ENCODE data around the gene DCDC2B. TPM values are rescaled to one million over a fixed set of nuclear protein-coding genes. Genes with fewer than 3 reads are reported as not detected.

Gene DCDC2B
- total RNA-seq, 1 donor from 2014 or later: not detected

- H3K27me3 ChIP-seq: no peaks in the 10 kb centered on the region
- intact Hi-C loops (cut with DNase I): no loop called here
- H3K9me3 ChIP-seq: no peaks in the 10 kb centered on the region
- TF ChIP-seq, protein P1, sequence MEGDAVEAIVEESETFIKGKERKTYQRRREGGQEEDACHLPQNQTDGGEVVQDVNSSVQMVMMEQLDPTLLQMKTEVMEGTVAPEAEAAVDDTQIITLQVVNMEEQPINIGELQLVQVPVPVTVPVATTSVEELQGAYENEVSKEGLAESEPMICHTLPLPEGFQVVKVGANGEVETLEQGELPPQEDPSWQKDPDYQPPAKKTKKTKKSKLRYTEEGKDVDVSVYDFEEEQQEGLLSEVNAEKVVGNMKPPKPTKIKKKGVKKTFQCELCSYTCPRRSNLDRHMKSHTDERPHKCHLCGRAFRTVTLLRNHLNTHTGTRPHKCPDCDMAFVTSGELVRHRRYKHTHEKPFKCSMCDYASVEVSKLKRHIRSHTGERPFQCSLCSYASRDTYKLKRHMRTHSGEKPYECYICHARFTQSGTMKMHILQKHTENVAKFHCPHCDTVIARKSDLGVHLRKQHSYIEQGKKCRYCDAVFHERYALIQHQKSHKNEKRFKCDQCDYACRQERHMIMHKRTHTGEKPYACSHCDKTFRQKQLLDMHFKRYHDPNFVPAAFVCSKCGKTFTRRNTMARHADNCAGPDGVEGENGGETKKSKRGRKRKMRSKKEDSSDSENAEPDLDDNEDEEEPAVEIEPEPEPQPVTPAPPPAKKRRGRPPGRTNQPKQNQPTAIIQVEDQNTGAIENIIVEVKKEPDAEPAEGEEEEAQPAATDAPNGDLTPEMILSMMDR (IDR thresholded peaks at IDR 0.05): no peak
- no peak for DNase-seq
- H3K27ac ChIP-seq: no peak overlapping the region
- no peaks in the 10 kb centered on the region for H3K4me1 ChIP-seq
- no peak for ATAC-seq
- peaks cover 31% of the 10 kb centered on the region for H3K36me3 ChIP-seq
- no peak overlapping the region for H3K4me3 ChIP-seq
These were observed 25.9 kb downstream of the DCDC2B start for GRCh38 chr1:32234792-32235191.

GRCh38 chr1:32239337-32239736, 30.4 kb downstream of the DCDC2B start:
- ATAC-seq (no peak), DNase-seq (no peak)
- TF ChIP-seq, protein P1 (IDR thresholded peaks at IDR 0.05): no peak
- intact Hi-C loops (cut with DNase I): no loop called here
- no peak overlapping the region for H3K4me3 ChIP-seq
- H3K9me3 ChIP-seq: no peaks in the 10 kb centered on the region
- no peaks in the 10 kb centered on the region for H3K36me3 ChIP-seq
- no peaks in the 10 kb centered on the region for H3K27me3 ChIP-seq
- peaks cover 17% of the 10 kb centered on the region for H3K4me1 ChIP-seq
- H3K27ac ChIP-seq: no peak overlapping the region

DNA sequence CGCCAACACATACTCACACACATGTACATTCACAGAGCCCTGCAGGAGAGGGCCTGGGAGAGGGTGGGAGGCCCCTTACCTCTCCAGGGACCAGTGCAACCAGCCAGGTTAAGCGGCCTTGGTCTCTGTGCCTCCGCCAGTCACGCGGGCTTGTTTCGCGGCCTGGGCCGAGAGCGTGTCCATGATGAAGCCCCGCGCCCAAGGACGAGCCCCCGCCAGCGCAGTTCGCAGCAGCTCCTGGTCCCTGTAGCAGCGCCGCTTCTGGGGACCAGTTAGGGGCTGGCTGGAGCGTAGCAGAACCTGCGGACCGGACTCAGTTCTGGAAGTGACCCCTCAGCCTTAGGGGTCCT, 30.9 kb downstream of the DCDC2B start:
- Histone ChIP-seq H3K9me3 (no peaks in the 10 kb centered on the region), H3K27me3 (no peaks in the 10 kb centered on the region), H3K4me3 (peak overlapping the region; percentile 79), H3K36me3 (no peaks in the 10 kb centered on the region), H3K27ac (no peak overlapping the region), H3K4me1 (peaks cover 17% of the 10 kb centered on the region)
- intact Hi-C loops (cut with DNase I): loop anchor here (10.0 kb wide), 1 partner anchor 55 kb away; the partner anchor contains the start of gene HDAC1
- ATAC-seq (peak; percentile 2), DNase-seq (no peak)
- TF ChIP-seq, protein P1 (IDR thresholded peaks at IDR 0.05): no peak

DNA sequence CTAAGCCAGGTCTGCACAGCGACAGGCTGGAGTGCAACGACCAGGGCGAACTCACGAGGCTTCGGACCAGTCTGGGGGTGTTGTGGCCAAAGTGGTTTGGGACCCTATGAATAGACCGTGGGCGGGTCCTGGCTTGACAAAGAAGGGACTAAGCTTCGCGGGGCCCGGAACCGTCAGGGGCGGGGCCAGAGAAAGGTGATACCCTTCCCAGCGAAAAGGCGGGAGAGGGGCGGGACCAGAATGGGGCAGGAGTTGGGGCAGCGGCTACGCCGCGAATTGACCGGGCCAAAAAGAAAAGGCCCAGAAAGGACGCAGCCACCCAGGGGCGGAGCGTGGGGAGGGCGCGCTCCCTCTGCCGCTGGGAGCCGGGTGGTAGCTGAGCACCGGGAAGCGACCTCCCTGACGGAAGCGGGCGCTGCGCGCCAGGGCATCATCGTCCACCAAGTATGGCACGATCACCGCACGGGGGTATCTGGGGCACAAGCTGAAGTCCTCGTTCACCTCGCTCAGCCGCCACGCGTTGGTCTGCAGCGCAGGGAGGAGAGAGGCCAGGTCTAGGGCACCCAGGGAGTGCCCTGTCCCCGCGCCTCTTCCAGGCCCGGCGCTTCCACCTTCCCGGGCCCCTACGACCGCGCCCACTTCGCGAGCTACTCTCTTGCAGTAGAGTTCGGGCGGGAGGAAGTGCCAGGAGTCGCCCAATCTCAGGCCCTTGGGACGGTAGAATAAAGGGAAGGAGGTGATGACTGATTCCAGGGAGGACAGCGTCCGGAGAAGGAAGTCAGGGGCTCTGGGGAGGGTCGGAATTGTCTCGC, 31.5 kb downstream of the DCDC2B start:
- H3K36me3 ChIP-seq: no peaks in the 10 kb centered on the region
- ATAC-seq (peak; percentile 80), DNase-seq (peak; percentile 83)
- H3K27ac ChIP-seq: peak overlapping the region; percentile 79
- intact Hi-C loops (cut with DNase I): loop anchor here (10.0 kb wide), 1 partner anchor 54 kb away; the partner anchor contains the start of gene HDAC1
- no peaks in the 10 kb centered on the region for H3K27me3 ChIP-seq
- H3K4me1 ChIP-seq: peaks cover 17% of the 10 kb centered on the region
- H3K4me3 ChIP-seq: peak overlapping the region; percentile 79
- TF ChIP-seq, protein P1 (IDR thresholded peaks at IDR 0.05): peak; percentile 38
- no peaks in the 10 kb centered on the region for H3K9me3 ChIP-seq

GRCh38 chr1:32241001-32241763, 32.3 kb downstream of the DCDC2B start:
- Histone ChIP-seq H3K36me3 (no peaks in the 10 kb centered on the region), H3K9me3 (no peaks in the 10 kb centered on the region), H3K27me3 (no peaks in the 10 kb centered on the region), H3K4me3 (peak overlapping the region; percentile 79), H3K4me1 (peaks cover 26% of the 10 kb centered on the region), H3K27ac (peak overlapping the region; percentile 79)
- TF ChIP-seq, protein P1 (IDR thresholded peaks at IDR 0.05): no peak
- intact Hi-C loops (cut with DNase I): loop anchor here (10.0 kb wide), 1 partner anchor 54 kb away; the partner anchor contains the start of gene HDAC1
- ATAC-seq (peak; percentile 70), DNase-seq (peak; percentile 81)
